ENCODE results near the gene GLI3.

GLI3 gene

DNA sequence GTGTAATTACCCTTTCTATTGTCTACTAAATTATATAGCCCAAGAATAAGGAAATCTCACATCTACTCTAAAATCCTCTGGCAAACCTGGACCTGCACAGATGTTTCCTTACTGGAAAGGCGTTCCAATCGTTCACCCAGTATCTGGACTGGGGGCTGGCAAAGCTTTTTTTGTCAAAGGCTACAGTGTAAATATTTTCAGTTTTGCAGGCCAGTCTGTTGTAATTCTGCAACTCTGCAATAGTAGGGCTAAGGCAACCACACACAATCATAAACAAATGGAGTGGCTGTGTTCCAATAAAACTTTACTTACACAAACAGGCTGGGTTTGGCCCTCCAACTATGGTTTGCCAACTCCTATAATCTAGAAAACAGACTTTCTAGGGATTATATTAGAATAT, 56.2 kb downstream of the GLI3 start:
- TF ChIP-seq FOXP2 (optimal IDR thresholded peaks at IDR 0.05; ENCODE audit: borderline replicate concordance, extremely low read depth, extremely low read length, insufficient read depth) (no peak), SIN3A (IDR thresholded peaks at IDR 0.05; ENCODE audit: borderline replicate concordance, insufficient read depth, low read length) (no peak), POLR2AphosphoS5 (IDR thresholded peaks at IDR 0.05; ENCODE audit: low read depth, low read length) (no peak), TAF1 (IDR thresholded peaks at IDR 0.05; ENCODE audit: borderline replicate concordance, insufficient read depth, low read length) (no peak)
- TF ChIP-seq, protein P1, sequence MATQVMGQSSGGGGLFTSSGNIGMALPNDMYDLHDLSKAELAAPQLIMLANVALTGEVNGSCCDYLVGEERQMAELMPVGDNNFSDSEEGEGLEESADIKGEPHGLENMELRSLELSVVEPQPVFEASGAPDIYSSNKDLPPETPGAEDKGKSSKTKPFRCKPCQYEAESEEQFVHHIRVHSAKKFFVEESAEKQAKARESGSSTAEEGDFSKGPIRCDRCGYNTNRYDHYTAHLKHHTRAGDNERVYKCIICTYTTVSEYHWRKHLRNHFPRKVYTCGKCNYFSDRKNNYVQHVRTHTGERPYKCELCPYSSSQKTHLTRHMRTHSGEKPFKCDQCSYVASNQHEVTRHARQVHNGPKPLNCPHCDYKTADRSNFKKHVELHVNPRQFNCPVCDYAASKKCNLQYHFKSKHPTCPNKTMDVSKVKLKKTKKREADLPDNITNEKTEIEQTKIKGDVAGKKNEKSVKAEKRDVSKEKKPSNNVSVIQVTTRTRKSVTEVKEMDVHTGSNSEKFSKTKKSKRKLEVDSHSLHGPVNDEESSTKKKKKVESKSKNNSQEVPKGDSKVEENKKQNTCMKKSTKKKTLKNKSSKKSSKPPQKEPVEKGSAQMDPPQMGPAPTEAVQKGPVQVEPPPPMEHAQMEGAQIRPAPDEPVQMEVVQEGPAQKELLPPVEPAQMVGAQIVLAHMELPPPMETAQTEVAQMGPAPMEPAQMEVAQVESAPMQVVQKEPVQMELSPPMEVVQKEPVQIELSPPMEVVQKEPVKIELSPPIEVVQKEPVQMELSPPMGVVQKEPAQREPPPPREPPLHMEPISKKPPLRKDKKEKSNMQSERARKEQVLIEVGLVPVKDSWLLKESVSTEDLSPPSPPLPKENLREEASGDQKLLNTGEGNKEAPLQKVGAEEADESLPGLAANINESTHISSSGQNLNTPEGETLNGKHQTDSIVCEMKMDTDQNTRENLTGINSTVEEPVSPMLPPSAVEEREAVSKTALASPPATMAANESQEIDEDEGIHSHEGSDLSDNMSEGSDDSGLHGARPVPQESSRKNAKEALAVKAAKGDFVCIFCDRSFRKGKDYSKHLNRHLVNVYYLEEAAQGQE (IDR thresholded peaks at IDR 0.05; ENCODE audit: insufficient read depth in 1 of 2, low read depth in 2 of 2, low read length in 2 of 2): no peak

- TF ChIP-seq SIN3A (IDR thresholded peaks at IDR 0.05; ENCODE audit: borderline replicate concordance, insufficient read depth, low read length) (no peak), POLR2AphosphoS5 (IDR thresholded peaks at IDR 0.05; ENCODE audit: low read depth, low read length) (no peak)
Observed at GRCh38 chr7:42176724-42177101, 60.3 kb downstream of the GLI3 start.

GRCh38 chr7:42175834-42176723, 60.9 kb downstream of the GLI3 start:
- TF ChIP-seq POLR2AphosphoS5 (IDR thresholded peaks at IDR 0.05; ENCODE audit: low read depth, low read length): no peak
- TF ChIP-seq, protein P1 (IDR thresholded peaks at IDR 0.05; ENCODE audit: insufficient read depth in 1 of 2, low read depth in 2 of 2, low read length in 2 of 2): no peak
- no peak for TF ChIP-seq FOXP2 (optimal IDR thresholded peaks at IDR 0.05; ENCODE audit: borderline replicate concordance, extremely low read depth, extremely low read length, insufficient read depth)
- TF ChIP-seq SIN3A (IDR thresholded peaks at IDR 0.05; ENCODE audit: borderline replicate concordance, insufficient read depth, low read length): no peak
- TF ChIP-seq TAF1 (IDR thresholded peaks at IDR 0.05; ENCODE audit: borderline replicate concordance, insufficient read depth, low read length): no peak

DNA sequence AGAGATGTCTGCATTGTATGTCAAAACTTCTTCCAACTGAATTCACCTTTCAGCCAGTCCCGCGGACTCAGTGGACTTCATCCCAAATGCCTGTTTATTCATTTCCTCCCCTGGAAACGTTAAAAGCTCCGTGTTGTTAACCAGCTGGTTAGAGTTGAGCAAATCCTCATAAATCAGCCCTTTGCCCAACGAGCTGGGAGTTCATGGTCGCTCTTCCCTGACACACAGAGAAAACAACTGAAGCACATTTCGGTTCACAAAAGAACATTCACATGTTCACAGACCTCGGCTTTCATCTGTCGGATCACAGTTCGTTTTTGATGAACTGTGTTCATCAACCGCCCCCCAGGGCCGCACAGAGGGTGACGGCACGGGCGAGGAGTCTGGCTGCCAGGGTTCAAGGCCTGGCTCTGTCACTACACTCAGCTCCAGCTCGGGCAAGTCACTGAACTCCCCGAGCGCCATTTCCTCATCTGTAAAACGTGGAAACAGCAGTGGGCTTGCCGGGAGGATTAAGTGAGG, 62.6 kb downstream of the GLI3 start:
- TF ChIP-seq POLR2AphosphoS5 (IDR thresholded peaks at IDR 0.05; ENCODE audit: low read depth, low read length) (no peak), SIN3A (IDR thresholded peaks at IDR 0.05; ENCODE audit: borderline replicate concordance, insufficient read depth, low read length) (no peak), TAF1 (IDR thresholded peaks at IDR 0.05; ENCODE audit: borderline replicate concordance, insufficient read depth, low read length) (no peak), FOXP2 (optimal IDR thresholded peaks at IDR 0.05; ENCODE audit: borderline replicate concordance, extremely low read depth, extremely low read length, insufficient read depth) (no peak)
- TF ChIP-seq, protein P1 (IDR thresholded peaks at IDR 0.05; ENCODE audit: insufficient read depth in 1 of 2, low read depth in 2 of 2, low read length in 2 of 2): no peak

DNA sequence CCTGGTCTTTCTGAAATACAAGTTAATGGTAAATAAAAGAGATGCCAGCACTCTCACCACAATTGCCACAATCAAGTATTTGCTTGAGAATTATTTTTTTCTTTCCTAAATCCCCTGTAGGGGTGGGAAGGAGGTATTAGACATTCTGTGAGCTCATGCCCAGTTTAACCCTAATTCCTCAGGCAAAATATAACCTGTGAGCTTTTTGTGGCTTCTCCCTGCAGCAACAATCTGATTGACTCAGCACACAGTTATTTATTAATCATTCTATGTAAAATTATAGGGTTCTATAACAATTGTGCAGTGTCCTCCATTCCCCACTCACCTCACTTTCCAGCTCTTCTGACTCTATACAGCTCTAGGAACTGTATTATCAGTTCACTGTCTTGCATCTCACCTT, 66.3 kb downstream of the GLI3 start:
- TF ChIP-seq FOXP2 (optimal IDR thresholded peaks at IDR 0.05; ENCODE audit: borderline replicate concordance, extremely low read depth, extremely low read length, insufficient read depth) (no peak), POLR2AphosphoS5 (IDR thresholded peaks at IDR 0.05; ENCODE audit: low read depth, low read length) (no peak), TAF1 (IDR thresholded peaks at IDR 0.05; ENCODE audit: borderline replicate concordance, insufficient read depth, low read length) (no peak), SIN3A (IDR thresholded peaks at IDR 0.05; ENCODE audit: borderline replicate concordance, insufficient read depth, low read length) (no peak)
- TF ChIP-seq, protein P1 (IDR thresholded peaks at IDR 0.05; ENCODE audit: insufficient read depth in 1 of 2, low read depth in 2 of 2, low read length in 2 of 2): no peak
